ENCODE data around the gene PFN2.
"Not testable (repeated sequence)": the region's sequence is repeated elsewhere in the genome, so short reads cannot be mapped to it uniquely, and the experiment has no call there.

PFN2 gene

DNA sequence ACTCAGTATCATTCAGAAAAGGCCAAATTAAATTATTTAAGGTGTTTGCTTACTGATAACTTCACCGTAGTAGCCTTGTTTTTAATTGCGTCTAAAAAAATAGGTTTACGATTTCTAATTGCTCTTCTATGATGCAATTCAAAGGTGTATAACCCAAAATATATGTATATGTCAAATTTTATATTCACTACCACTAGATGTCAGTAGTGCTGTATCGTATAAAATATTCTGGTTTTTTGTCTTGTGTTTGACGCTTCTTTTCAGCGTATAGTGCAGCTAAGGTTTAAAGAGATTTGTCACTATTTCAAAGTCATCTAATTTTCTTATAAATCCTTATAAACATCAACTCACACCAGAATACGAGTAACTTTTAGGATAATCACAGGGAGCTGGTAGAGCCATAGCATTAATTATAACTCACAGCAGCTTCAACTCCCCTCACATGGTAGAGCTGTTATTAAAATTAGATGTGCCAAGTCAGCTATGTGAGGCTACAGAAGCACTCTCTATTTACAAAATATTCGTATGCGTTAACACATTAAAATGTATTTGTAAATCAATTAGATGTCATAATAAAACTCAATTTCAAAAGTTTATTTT, 3.5 kb downstream of the PFN2 start:
- peak in 1 of 2 donors; percentile 66 for DNase-seq

- peak; percentile 68 to 76 for DNase-seq
Observed at GRCh38 chr3:149965278-149965677, 5.4 kb downstream of the PFN2 start.

- DNase-seq, result no peak
Observed at GRCh38 chr3:149964291-149964690, 6.4 kb downstream of the PFN2 start.

GRCh38 chr3:149963485-149963884, 7.2 kb downstream of the PFN2 start:
- no peak for DNase-seq

DNA sequence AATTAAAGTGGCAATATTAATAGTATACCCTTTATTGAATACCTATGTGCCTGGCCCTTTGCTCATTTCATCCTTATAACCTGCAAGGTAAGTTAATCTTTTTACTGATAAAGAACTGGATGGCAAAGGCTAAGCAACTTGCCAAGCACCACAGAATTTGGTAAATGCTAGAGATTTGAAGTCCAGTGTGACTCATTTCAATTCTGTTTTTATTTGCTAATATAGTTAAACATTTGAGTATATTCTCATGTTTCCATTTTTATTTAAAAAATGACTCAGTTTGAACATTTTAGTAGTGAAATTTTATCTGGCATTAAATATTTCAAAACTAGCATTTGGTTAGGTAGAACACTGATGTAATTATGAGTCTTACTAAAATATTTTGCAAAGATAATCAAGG, 11.3 kb downstream of the PFN2 start:
- no peak for DNase-seq

- DNase-seq, result no peak
Observed at GRCh38 chr3:149958171-149958796, 12.4 kb downstream of the PFN2 start.

DNA sequence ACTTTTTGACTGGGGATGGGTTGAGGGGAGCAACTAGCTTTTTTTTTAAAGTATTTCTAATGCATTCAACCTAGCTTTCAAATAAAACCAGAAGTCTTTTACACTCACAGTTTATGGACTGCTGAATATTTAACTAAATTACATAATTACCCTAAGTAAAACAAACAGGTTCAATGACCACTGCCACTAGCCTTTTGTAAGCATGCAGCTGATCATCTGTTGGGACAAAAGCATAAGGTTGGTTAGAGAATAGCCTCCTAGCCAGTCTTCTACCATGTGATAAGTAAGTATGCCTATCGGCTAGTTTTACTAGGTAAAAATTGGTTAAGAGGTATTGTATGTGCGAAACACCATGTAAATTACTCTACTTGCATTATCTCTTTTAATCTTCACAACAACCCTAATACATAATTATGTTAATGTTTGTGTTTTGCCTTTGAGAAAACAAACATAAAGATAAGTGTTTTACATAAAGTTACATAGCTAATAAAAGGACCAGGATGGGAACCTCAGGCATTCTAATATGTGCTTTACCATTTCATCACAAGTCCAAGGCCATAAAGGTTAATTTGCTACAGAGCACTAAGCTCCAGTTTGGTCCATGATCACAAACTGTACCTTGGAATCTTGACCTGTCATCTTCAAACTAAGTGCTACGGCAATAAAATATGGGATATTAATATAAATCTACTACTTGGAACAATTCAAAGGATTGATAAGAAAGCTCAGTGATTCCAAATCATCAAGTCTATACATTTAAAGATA, 13.2 kb downstream of the PFN2 start:
- no peak for DNase-seq

GRCh38 chr3:149955449-149955848, 15.2 kb downstream of the PFN2 start:
- no peak for DNase-seq

GRCh38 chr3:149954812-149955211, 15.9 kb downstream of the PFN2 start:
- no peak for DNase-seq

GRCh38 chr3:149949181-149949580, 21.5 kb downstream of the PFN2 start:
- no peak for DNase-seq

GRCh38 chr3:149947231-149947630, 23.5 kb downstream of the PFN2 start:
- peak; percentile 27 to 46 for DNase-seq

DNA sequence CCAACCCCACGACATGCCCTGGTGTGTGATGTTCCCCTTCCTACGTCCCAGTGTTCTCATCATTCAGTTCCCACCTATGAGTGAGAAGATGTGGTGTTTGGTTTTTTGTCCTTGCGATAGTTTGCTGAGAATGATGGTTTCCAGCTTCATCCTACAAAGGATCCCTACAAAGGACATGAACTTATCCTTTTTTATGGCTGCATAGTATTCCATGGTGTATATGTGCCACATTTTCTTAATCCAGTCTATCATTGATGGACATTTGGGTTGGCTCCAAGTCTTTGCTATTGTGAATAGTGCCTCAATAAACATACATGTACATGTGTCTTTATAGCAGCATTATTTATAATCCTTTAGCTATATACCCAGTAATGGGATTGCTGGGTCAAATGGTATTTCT, 26.7 kb downstream of the PFN2 start:
- not testable (repeated sequence) for DNase-seq

GRCh38 chr3:149942409-149942808, 28.3 kb downstream of the PFN2 start:
- DNase-seq, result no peak

DNA sequence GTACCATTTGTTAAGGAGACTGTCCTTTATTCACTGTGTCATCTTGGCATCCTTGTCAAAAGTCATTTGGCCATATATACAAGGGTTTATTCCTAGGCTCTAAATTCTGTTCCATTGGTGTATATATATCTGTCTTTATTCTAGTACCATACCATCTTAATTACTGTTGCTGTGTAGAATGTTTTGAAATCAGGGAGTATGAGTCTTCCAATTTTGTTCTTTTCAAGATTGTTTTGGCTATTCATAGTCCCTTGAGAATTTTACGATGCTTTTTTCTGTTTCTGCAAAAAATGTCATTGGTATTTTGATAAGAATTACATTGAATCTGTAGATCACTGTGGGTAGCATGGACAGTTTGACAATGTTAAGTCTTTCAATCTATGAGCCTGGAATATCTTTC, 28.7 kb downstream of the PFN2 start:
- no peak for DNase-seq

GRCh38 chr3:149941186-149941585, 29.5 kb downstream of the PFN2 start:
- DNase-seq, result no peak

DNA sequence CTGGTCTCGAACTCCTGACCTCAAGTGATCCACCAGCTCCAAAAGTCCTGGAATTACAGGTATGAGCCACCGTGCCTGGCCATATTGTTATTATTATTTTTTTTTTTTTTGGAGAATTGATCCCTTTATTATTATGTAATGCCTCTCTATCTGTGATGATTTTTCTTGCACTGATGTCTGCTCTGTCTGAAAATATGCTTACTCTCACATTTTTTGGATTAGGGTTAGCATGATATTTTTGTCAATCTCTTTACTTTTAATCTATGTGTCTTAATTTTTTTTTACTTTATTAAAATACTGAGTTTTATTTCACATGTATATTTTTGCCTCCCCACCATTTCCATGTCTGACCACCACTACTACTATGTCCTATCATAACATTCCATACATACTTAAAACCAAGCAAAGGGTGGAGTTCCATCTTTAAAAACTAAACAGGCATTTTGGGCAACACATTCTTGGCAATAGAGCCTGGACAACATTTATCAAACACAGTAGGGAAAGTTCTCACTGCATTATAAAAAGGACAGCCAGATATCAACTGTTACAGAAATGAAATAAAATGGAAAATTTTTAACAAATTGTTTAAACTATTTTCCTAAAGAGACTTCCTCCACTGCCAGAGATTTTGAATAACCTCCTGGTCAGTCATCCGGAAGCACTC, 32.2 kb downstream of the PFN2 start:
- DNase-seq, result not testable (repeated sequence)

DNA sequence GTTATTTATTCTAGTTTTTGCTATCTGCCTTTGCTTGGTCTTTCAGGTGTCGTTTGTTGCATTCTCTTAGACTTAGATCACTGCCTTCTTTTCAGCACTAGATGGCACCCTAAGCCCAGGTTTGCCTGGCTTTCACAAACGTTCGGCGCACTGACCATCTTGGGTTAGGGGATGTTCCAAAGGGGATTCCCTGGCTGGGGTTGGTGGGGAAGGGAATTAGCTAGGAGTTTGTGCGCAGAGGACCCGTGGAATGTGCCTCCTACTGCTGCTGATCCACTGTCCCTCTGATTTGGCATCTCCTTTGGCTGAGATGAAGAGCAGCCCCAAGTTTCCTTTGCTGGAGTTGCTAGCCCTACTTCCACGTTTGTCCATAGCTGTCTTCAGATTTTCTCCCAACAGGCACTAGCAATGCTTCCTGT, 33.9 kb downstream of the PFN2 start:
- DNase-seq, result peak in 1 of 2 donors; percentile 49

GRCh38 chr3:149934524-149934923, 36.2 kb downstream of the PFN2 start:
- DNase-seq, result peak in 1 of 2 donors; percentile 9

DNA sequence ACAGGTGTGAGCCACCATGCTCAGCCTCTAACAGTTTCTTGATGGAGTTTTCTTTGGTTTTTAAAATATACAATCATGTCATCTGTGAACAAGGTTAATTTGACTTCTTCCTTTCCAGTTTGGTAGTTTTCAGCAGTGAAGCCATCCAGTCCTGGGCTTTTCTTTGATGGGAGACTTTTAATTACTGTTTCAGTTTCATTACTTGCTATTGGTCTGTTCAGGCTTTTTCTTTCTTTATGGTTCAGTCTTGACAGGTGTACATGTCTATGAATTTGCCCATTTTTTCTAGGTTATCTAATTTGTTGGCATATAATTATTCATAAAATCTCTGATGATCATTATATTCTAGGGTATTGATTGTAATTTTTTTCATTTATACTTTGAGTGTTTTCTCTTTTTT, 36.8 kb downstream of the PFN2 start:
- DNase-seq, result no peak

GRCh38 chr3:149933008-149933407, 37.7 kb downstream of the PFN2 start:
- no peak for DNase-seq

DNA sequence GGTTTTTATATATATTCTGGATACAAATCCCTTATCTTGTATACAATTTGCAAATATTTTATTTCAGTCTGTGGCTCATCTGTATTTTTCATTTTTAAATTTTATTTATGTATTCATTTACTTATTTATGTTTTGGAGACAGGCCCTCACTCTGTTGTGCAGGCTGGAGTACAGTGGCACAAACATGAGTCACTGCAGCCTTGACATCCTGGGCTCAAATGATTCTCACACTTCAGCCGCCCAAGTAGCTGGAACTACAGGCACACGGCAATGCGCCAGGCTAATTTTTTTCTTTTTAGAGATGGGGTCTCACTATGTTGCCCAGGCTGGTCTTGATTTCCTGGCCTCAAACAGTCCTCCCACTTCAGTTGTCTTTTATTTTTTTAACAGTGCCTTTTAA, 50.6 kb downstream of the PFN2 start:
- DNase-seq, result no peak

DNA sequence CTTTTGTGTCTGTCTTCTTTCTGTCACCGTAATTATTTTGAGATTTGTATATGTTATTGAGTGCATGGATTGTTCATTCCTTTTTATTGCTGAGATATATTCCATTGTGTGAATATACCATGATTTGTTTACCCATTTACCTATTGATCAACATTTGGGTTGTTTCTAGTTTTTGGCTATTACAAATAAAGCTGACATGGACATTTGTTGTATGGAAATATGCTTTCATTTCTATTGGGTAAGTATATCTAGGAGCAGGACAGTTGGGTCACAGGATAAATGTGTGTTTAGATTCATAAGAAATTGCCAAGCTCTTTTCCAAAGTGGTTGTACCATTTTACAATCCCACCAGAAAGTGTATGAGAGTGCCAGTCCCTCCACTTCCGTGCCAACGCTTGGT, 51.2 kb downstream of the PFN2 start:
- no peak for DNase-seq

GRCh38 chr3:149917124-149917667, 53.5 kb downstream of the PFN2 start:
- peak; percentile 3 to 4 for DNase-seq

Measured in inflammatory macrophage treated with lipopolysaccharide for 1 hour (primary cell).